Osteoblast (primary cell): ENCODE results near the gene EIF5AL1. TPM values are rescaled to one million over a fixed set of nuclear protein-coding genes. Genes with fewer than 3 reads are reported as not detected.

Source experiments
- DNase-seq: peaks from one replicate; pipeline ENCODE4 v3.0.0; 2011; ENCODE audit warnings: low spot score, mixed read lengths; ENCODE audit not compliant: insufficient read length; ENCODE audit errors: missing footprints
- H2AFZ ChIP-seq: 2 replicates; pipeline ENCODE4 v1.6.0; 2011; ENCODE audit warnings: mild to moderate bottlenecking, low read length
- H3K27ac ChIP-seq: 2 replicates; pipeline ENCODE4 v1.5.1; 2011; ENCODE audit warnings: mild to moderate bottlenecking, low read depth, low read length, moderate library complexity
- H3K27me3 ChIP-seq: 2 replicates; pipeline ENCODE4 v1.6.0; 2012; ENCODE audit warnings: mild to moderate bottlenecking, control low read depth, inconsistent platforms, low read length, moderate library complexity; ENCODE audit not compliant: insufficient read depth
- H3K36me3 ChIP-seq: 2 replicates; pipeline ENCODE4 v1.5.1; 2011; ENCODE audit warnings: mild to moderate bottlenecking, low read length, control low read depth, moderate library complexity; ENCODE audit not compliant: insufficient read depth
- H3K4me1 ChIP-seq: 2 replicates; pipeline ENCODE4 v1.5.1; 2011; ENCODE audit warnings: mild to moderate bottlenecking, low read length, control low read depth, moderate library complexity; ENCODE audit not compliant: insufficient read depth
- H3K4me2 ChIP-seq: 2 replicates; pipeline ENCODE4 v1.6.0; 2011; ENCODE audit warnings: mild to moderate bottlenecking, low read length; ENCODE audit not compliant: insufficient read depth
- H3K4me3 ChIP-seq: fragments of 200-600 bp; sonication (generic); 3 replicates; pipeline ENCODE4 v1.5.1; 2012; ENCODE audit warnings: mild to moderate bottlenecking, low read length, inconsistent platforms; ENCODE audit not compliant: insufficient read depth
- H3K79me2 ChIP-seq: 2 replicates; pipeline ENCODE4 v1.6.0; 2012; ENCODE audit warnings: mild to moderate bottlenecking, low read length, control low read depth, inconsistent platforms; ENCODE audit not compliant: insufficient read depth
- H3K9me3 ChIP-seq: 2 replicates; pipeline ENCODE4 v1.5.1; 2011; ENCODE audit warnings: low read depth, low read length, control low read depth
- H4K20me1 ChIP-seq: 2 replicates; pipeline ENCODE4 v1.6.0; 2012; ENCODE audit warnings: mild to moderate bottlenecking, low read length, control low read depth; ENCODE audit not compliant: insufficient read depth
- total RNA-seq: library from RNA; depleted of rRNA; stranded (reverse); fragments of >200 nt; gene quantifications from 2 replicates; pipeline ENCODE4 v1.2.3, GENCODE V29; 2012
- TF ChIP-seq, protein P1 (sequence below): IDR thresholded peaks from 2 replicates; pipeline ENCODE4 v1.5.1; 2011; ENCODE audit warnings: mild to moderate bottlenecking, low read depth, low read length, moderate library complexity; ENCODE audit errors: extremely low read depth

The EIF5AL1 gene
- total RNA-seq, 1 donor = 0.72 TPM

DNA sequence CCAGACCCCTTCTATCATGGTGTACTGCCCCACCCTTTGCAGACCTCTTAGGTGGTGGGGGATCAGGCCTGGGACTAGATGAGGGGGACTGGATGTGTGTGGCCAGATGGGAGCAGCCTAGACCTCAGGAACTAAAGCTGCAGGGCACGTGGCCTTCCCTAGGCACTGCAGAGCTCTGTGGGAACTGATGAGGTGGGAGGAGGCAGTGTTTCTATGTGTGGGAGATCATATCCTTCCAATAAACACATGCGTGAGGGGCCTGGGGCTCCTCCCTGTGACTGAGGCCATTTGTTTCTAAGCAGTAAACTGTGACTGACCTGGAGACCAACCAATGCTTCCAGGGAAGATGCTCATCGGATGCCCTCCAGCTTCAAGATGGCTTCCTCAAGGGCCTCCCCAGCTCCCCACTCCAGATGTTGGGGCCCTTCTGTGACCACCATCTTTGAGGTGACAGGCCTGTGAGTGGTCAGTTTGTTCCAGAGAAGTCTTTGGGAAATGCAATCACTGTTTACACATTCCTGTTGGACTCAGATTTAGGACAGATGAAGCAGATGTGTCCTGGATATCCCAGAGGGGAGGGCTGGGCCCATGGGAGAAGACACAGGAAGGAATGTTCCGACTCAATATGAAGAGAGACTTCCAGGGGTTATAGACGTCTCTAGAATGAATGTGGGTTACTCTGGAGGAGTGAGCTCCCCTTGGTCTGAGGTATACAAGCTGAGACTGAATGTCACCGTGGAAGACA, 43.3 kb upstream of the EIF5AL1 start:
- peaks cover 15% of the 10 kb centered on the region for H3K4me1 ChIP-seq
- H3K36me3 ChIP-seq = no peaks in the 10 kb centered on the region
- no peak overlapping the region for H3K27ac ChIP-seq
- TF ChIP-seq, protein P1, sequence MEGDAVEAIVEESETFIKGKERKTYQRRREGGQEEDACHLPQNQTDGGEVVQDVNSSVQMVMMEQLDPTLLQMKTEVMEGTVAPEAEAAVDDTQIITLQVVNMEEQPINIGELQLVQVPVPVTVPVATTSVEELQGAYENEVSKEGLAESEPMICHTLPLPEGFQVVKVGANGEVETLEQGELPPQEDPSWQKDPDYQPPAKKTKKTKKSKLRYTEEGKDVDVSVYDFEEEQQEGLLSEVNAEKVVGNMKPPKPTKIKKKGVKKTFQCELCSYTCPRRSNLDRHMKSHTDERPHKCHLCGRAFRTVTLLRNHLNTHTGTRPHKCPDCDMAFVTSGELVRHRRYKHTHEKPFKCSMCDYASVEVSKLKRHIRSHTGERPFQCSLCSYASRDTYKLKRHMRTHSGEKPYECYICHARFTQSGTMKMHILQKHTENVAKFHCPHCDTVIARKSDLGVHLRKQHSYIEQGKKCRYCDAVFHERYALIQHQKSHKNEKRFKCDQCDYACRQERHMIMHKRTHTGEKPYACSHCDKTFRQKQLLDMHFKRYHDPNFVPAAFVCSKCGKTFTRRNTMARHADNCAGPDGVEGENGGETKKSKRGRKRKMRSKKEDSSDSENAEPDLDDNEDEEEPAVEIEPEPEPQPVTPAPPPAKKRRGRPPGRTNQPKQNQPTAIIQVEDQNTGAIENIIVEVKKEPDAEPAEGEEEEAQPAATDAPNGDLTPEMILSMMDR = no peak
- no peak overlapping the region for H3K4me2 ChIP-seq
- H3K27me3 ChIP-seq = no peaks in the 10 kb centered on the region
- no peak overlapping the region for H3K4me3 ChIP-seq
- H4K20me1 ChIP-seq = no peaks in the 10 kb centered on the region
- H3K79me2 ChIP-seq = no peaks in the 10 kb centered on the region
- no peak for DNase-seq
- H3K9me3 ChIP-seq = no peaks in the 10 kb centered on the region
- H2AFZ ChIP-seq = no peak overlapping the region

GRCh38 chr10:79470096-79470495, 42.2 kb upstream of the EIF5AL1 start:
- peaks cover under 1% of the 10 kb centered on the region for H3K27me3 ChIP-seq

GRCh38 chr10:79471776-79472175, 40.6 kb upstream of the EIF5AL1 start:
- Histone ChIP-seq H3K4me2 (no peak overlapping the region), H3K27ac (no peak overlapping the region), H3K4me1 (peaks cover 3% of the 10 kb centered on the region), H4K20me1 (no peaks in the 10 kb centered on the region), H3K36me3 (no peaks in the 10 kb centered on the region), H3K79me2 (no peaks in the 10 kb centered on the region), H3K4me3 (no peak overlapping the region), H2AFZ (no peak overlapping the region), H3K27me3 (peaks cover 6% of the 10 kb centered on the region), H3K9me3 (no peaks in the 10 kb centered on the region)
- TF ChIP-seq, protein P1 = no peak
- DNase-seq = no peak

More at GRCh38 chr10:79470096-79470495, 42.2 kb upstream of the EIF5AL1 start:
- no peaks in the 10 kb centered on the region for H3K9me3 ChIP-seq
- no peak overlapping the region for H3K4me3 ChIP-seq
- peaks cover 7% of the 10 kb centered on the region for H3K4me1 ChIP-seq
- H3K79me2 ChIP-seq = no peaks in the 10 kb centered on the region
- no peak overlapping the region for H2AFZ ChIP-seq
- no peak overlapping the region for H3K4me2 ChIP-seq
- DNase-seq = no peak
- H3K27ac ChIP-seq = no peak overlapping the region
- H3K36me3 ChIP-seq = no peaks in the 10 kb centered on the region
- no peaks in the 10 kb centered on the region for H4K20me1 ChIP-seq
- TF ChIP-seq, protein P1 = no peak

GRCh38 chr10:79472449-79472848, 39.9 kb upstream of the EIF5AL1 start:
- TF ChIP-seq, protein P1 = no peak
- no peak for DNase-seq
- Histone ChIP-seq H3K4me3 (no peak overlapping the region), H2AFZ (no peak overlapping the region), H3K79me2 (no peaks in the 10 kb centered on the region), H4K20me1 (no peaks in the 10 kb centered on the region), H3K27ac (no peak overlapping the region), H3K9me3 (no peaks in the 10 kb centered on the region), H3K36me3 (no peaks in the 10 kb centered on the region), H3K4me1 (no peaks in the 10 kb centered on the region), H3K27me3 (peaks cover 6% of the 10 kb centered on the region), H3K4me2 (no peak overlapping the region)
